ENCODE data around the gene HBZ. TPM values are rescaled to one million over a fixed set of nuclear protein-coding genes. Genes with fewer than 3 reads are reported as not detected.
"Not testable (repeated sequence)": the region's sequence is repeated elsewhere in the genome, so short reads cannot be mapped to it uniquely, and the experiment has no call there.

The HBZ gene
- polyA plus RNA-seq, 3 donors = 0.12 to 0.71 TPM; not detected in 1

DNA sequence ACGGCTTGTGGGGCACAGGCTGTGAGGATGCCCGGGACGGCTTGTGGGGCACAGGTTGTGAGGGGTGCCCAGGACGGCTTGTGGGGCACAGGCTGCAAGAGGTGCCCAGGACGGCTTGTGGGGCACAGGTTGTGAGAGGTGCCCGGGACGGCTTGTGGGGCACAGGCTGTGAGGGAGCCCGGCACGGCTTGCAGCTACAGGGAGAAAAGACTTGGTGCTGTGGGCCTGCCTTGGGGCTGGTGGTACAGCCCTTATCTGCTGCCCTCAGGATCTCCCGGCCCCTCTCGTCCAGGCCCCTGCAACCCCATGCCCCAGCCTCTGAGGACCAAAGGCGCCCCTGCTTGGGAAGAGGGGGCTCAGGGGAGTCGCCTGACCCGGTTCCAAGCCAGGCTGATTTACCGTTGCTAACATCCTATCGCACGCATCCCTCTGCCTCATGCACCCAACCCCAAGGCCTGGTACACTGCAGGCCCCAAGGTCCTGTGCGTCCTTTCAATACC lies 8.3 kb downstream of the HBZ start:
- H3K27ac ChIP-seq (ENCODE audit: low read depth, low read length) = no peak overlapping the region
- WGBS, 3 donors = 59 to 68% (median 63%) methylated on average over 13 to 18 of the region's 18 CpGs

DNA sequence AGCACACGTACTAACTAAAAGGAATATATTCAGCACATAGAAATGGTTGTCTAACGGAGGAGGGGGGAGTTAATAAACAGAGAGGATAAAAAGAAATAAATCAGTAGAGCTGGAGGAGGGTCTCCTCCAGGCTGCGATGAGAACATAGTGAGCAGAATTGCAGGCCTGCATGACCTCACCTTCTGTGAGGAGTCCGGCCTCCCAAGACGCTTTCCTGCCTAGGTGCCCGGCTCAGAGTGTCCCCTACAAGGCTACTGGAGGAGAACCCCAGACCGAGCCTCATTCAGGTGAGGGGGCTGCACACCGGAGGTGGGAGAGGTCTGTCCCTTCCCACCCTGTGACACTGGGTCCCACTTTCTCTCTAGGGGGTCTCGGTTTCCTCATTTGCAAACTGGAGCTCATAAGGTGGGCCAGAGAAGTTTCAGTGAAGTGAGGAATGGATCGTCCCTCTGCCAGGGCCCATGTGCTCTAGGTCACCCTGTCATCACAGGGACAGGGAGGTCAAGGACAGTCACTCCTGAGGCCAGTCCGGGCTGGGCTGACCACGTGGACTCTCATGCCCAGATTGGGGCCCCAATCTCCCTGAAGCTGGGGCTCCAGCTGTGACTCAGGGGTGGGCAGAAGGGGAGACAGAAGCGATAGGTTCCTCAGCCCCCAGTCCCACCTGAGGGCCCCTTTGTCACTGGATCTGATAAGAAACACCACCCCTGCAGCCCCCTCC lies 10.0 kb downstream of the HBZ start:
- WGBS, 3 donors = 86 to 87% (median 86%) methylated on average over 13 of the region's 13 CpGs
- no peak overlapping the region for H3K27ac ChIP-seq (ENCODE audit: low read depth, low read length)

DNA sequence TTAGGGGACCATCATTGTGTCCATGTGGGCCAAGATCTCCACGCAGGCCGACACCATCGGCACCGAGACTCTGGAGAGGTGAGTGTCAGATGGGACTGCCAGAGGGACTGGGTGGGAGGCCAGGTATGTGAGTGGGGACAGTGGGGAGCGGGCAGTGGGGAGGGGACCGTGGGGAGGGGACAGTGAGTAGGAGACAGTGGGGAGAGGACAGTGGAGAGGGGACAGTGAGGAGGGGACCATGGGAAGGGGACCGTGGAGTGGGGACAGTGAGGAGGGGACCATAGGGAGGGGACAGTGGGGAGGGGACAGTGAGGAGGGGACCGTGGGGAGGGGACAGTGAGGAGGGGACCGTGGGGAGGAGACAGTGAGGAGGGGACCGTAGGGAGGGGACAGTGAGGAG lies 10.7 kb downstream of the HBZ start:
- H3K27ac ChIP-seq (ENCODE audit: low read depth, low read length) = not testable (repeated sequence)
- WGBS, 3 donors = 83 to 92% (median 88%) methylated on average over 7 to 10 of the region's 10 CpGs

DNA sequence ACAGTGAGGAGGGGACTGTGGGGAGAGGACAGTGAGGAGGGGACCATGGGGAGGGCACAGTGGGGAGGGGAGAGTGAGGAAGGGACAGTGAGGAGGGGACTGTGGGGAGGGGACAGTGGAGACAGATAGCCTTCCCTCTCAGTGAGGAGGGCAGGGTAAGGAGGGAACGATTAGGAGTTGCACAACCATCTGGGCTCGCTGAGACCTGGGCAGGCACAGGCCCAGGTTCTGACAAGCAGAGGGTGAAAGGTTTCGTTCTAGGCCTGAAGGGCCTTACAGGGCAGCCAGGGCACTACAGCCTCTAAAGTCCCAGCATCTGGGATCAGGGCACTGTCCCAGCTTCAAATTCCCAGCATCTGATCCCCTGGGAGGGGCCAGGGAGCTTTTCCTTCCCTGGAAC lies 11.3 kb downstream of the HBZ start:
- H3K27ac ChIP-seq (ENCODE audit: low read depth, low read length) = not testable (repeated sequence)
- WGBS, 3 donors = 4 to 30% (median 17%) methylated on average over 2 of the region's 3 CpGs

DNA sequence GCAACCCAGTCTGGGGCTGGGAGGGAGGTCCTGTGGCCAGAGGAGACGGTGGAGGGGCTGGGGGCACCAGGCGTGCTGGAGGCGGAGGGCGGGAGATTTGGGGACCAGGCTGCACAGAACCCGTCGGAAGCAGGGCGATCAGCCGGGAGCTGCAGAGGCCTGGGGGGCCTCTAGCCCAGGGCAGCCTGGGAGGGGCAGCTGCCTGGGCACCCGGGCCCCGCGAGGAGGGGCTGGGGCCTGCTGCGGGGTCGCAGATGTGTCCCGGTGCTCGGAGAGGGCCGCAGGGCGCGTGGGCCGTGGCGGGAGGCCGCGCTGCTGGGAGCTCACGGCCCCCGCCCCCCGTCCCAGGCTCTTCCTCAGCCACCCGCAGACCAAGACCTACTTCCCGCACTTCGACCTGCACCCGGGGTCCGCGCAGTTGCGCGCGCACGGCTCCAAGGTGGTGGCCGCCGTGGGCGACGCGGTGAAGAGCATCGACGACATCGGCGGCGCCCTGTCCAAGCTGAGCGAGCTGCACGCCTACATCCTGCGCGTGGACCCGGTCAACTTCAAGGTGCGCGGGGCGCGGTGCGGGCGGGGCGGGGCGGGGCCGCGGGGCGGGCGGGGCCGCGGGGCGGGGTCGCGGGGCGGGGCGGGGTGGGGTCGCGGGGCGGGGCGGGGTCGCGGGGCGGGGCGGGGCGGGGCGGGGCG lies 11.8 kb downstream of the HBZ start:
- not testable (repeated sequence) for H3K27ac ChIP-seq (ENCODE audit: low read depth, low read length)
- WGBS, 3 donors = 4% methylated on average over 5 of the region's 80 CpGs; no CpG with 5 or more reads in 2 of the 3 donors

DNA sequence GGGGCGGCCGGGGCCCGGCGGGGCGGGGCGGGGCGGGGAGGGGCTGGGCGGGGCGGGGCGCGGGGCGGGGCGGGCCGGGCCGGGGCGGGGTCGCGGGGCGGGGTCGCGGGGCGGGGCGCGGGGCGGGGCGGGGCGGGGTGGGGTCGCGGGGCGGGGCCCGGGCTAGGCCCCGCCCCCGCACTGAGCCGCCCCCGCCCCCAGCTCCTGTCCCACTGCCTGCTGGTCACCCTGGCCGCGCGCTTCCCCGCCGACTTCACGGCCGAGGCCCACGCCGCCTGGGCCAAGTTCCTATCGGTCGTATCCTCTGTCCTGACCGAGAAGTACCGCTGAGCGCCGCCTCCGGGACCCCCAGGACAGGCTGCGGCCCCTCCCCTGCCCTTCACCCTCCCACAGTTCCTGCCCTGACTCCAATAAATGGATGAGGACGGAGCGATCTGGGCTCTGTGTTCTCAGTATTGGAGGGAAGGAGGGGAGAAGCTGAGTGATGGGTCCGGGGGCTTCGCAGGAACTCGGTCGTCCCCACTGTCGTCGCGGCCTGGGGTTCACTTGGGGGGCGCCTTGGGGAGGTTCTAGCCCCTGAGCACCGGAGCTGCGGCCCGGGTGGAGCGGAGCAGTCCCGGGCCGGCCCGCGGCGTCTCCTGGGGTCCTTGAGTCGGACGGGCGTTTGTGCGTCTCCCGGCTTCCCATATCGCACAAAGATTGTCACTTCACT lies 12.5 kb downstream of the HBZ start:
- no peak overlapping the region for H3K27ac ChIP-seq (ENCODE audit: low read depth, low read length)
- 2 to 3% (median 2%) methylated on average over 35 to 48 of the region's 77 CpGs for WGBS, 3 donors

DNA sequence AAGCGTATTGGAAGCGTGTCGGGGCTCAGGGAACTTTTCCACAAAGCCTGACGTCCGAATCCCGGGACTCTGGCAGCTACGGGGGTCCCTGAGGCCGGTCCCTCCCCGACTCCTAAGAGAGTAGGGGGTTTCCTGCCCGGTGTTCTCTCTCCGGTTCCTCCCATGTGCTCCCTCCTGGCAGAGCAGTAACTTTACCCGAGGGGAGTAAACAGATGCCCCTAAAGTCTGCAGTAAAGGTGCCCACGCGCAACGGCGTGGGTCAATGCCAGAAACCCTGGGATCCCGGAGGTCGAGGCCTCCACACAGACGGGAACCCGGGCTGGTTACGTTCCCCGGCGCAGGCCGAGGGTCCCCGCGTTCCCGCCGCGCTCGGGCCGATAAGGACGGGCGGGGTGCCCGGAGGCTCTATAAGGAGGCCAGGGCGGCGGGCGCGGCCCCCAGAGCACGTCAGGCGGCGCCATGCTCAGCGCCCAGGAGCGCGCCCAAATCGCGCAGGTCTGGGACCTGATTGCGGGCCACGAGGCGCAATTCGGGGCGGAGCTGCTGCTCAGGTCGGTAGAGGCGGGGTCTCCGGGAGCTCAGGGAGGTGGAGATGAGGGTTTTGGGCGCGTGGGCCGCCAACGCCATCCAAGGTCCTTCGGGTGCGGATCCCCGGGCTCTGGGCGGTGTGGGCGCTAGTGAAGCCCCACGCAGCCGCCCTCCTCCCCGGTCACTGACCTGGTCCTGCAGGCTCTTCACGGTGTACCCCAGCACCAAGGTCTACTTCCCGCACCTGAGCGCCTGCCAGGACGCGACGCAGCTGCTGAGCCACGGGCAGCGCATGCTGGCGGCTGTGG lies 13.3 kb downstream of the HBZ start, which contains the start of gene HBM:
HBM (plus strand) TSS at position 440 of the 836 bp plus-strand sequence; CDS start at position 460, 20 bp downstream.
- WGBS, 3 donors = 1 to 4% (median 3%) methylated on average over 68 to 75 of the region's 75 CpGs
- no peak within 1 kb of the TSS for H3K27ac ChIP-seq (ENCODE audit: low read depth, low read length)

DNA sequence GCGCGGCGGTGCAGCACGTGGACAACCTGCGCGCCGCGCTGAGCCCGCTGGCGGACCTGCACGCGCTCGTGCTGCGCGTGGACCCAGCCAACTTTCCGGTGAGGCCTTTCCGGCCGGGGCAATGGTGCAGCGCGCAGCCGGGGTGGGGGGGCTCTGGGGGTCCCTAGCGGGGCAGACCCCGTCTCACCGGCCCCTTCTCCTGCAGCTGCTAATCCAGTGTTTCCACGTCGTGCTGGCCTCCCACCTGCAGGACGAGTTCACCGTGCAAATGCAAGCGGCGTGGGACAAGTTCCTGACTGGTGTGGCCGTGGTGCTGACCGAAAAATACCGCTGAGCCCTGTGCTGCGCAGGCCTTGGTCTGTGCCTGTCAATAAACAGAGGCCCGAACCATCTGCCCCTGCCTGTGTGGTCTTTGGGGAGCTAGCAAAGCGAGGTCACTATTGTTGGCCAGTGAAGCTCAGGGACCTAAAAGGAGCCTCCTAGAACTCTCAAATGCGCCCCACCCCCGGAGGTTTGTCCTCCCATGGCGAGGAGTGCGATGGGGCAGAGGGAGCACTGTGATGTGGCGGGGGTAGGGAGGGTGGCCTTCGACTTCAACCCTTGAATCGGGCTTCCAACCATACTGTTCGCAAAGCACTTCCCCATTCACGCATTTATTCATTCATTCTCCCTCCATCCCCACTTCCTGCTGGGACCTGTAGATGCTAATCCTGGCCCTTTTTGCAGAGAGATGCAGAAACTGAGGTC lies 14.1 kb downstream of the HBZ start:
- H3K27ac ChIP-seq (ENCODE audit: low read depth, low read length) = no peak overlapping the region
- WGBS, 3 donors = 4 to 7% (median 4%) methylated on average over 45 of the region's 45 CpGs

DNA sequence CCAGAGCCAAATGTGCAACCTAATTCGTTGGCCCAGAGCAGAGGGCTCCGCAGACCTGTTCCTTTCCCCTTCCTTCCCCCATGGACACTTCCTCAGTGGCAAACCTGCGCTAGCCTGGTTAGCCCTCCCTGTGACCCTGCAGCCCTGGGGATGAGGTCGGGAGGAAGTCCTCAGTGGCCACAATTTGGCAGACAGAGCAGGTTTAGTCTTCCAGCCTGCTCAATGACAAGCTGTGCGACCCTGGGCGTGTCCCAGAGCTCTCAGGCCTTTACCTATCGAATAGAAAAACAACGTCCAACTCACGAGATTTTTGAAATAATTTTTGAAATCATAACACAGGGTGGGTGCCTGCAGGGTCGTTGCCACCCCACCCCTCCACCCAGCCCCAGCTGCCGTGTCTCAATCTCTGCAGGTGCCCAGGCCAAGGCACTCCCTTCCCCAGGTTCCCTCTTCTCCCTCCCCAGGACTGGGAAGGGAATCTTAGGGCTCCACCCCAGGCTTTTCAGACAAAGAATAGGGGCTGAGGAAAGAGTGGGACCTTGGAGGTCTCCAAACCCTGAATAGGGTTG lies 14.8 kb downstream of the HBZ start:
- WGBS, 3 donors = 13 to 14% (median 13%) methylated on average over 11 of the region's 11 CpGs
- H3K27ac ChIP-seq (ENCODE audit: low read depth, low read length) = no peak overlapping the region

DNA sequence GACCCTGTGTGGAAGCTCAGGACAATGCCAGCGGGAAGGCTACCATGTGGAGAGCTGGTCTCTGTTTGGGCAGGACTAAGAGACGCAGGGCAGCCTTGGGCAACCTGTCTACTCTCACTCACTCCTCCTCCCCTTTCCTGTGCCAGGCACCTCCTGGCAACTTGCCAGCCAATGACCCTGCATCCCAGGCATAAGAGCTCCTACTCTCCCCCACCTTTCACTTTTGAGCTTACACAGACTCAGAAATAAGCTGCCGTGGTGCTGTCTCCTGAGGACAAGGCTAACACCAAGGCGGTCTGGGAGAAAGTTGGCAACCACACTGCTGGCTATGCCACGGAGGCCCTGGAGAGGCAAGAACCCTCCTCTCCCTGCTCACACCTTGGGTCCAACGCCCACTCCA lies 16.0 kb downstream of the HBZ start:
- WGBS, 3 donors = 41 to 60% (median 48%) methylated on average over 6 of the region's 6 CpGs
- H3K27ac ChIP-seq (ENCODE audit: low read depth, low read length) = no peak overlapping the region

DNA sequence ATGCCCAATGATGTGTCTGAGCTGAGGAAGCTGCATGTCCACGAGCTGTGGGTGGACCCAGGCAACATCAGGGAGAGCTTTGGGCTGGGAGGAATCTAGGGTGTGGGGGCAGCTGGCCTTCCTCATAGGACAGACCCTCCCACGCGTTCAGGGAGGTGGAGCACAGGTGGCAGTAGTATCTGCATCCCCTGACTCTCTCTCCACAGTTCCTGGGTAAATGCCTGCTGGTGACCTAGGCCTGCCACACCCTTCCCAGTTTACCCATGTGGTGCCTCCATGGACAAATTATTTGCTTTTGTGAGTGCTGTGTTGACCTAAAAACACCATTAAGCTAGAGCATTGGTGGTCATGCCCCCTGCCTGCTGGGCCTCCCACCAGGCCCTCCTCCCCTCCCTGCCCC lies 16.6 kb downstream of the HBZ start:
- no peak overlapping the region for H3K27ac ChIP-seq (ENCODE audit: low read depth, low read length)
- 35 to 46% (median 43%) methylated on average over 3 of the region's 3 CpGs for WGBS, 3 donors

DNA sequence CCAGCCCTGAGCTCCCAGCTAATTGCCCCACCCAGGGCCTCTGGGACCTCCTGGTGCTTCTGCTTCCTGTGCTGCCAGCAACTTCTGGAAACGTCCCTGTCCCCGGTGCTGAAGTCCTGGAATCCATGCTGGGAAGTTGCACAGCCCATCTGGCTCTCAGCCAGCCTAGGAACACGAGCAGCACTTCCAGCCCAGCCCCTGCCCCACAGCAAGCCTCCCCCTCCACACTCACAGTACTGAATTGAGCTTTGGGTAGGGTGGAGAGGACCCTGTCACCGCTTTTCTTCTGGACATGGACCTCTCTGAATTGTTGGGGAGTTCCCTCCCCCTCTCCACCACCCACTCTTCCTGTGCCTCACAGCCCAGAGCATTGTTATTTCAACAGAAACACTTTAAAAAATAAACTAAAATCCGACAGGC lies 17.7 kb downstream of the HBZ start:
- 0 to 5% (median 1%) methylated on average over 5 of the region's 5 CpGs for WGBS, 3 donors

DNA sequence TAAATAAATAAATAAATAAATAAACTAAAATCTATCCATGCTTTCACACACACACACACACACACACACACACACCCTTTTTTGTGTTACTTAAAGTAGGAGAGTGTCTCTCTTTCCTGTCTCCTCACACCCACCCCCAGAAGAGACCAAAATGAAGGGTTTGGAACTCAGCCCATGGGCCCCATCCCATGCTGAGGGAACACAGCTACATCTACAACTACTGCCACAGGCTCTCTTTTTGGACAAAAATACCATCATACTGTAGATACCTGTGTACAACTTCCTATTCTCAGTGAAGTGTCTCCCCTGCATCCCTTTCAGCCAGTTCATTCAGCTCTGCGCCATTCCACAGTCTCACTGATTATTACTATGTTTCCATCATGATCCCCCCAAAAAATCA lies 18.3 kb downstream of the HBZ start:
- WGBS, 3 donors = 38 to 53% (median 45%) methylated on average over 1 of the region's 1 CpG
- H3K27ac ChIP-seq (ENCODE audit: low read depth, low read length) = no peak overlapping the region

More for the DNA sequence above, 17.7 kb downstream of the HBZ start:
- H3K27ac ChIP-seq (ENCODE audit: low read depth, low read length) = not testable (repeated sequence)

DNA sequence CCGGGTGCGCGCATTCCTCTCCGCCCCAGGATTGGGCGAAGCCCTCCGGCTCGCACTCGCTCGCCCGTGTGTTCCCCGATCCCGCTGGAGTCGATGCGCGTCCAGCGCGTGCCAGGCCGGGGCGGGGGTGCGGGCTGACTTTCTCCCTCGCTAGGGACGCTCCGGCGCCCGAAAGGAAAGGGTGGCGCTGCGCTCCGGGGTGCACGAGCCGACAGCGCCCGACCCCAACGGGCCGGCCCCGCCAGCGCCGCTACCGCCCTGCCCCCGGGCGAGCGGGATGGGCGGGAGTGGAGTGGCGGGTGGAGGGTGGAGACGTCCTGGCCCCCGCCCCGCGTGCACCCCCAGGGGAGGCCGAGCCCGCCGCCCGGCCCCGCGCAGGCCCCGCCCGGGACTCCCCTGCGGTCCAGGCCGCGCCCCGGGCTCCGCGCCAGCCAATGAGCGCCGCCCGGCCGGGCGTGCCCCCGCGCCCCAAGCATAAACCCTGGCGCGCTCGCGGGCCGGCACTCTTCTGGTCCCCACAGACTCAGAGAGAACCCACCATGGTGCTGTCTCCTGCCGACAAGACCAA lies 20.0 kb downstream of the HBZ start, which contains the start of gene HBA2:
HBA2 (plus strand) TSS at position 503 of the 568 bp plus-strand sequence; CDS start at position 540, 37 bp downstream.
- not testable (repeated sequence) for H3K27ac ChIP-seq (ENCODE audit: low read depth, low read length)
- WGBS, 3 donors = no CpG with 5 or more reads among the region's 74 CpGs

DNA sequence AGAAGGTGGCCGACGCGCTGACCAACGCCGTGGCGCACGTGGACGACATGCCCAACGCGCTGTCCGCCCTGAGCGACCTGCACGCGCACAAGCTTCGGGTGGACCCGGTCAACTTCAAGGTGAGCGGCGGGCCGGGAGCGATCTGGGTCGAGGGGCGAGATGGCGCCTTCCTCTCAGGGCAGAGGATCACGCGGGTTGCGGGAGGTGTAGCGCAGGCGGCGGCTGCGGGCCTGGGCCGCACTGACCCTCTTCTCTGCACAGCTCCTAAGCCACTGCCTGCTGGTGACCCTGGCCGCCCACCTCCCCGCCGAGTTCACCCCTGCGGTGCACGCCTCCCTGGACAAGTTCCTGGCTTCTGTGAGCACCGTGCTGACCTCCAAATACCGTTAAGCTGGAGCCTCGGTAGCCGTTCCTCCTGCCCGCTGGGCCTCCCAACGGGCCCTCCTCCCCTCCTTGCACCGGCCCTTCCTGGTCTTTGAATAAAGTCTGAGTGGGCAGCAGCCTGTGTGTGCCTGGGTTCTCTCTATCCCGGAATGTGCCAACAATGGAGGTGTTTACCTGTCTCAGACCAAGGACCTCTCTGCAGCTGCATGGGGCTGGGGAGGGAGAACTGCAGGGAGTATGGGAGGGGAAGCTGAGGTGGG lies 20.9 kb downstream of the HBZ start:
- not testable (repeated sequence) for H3K27ac ChIP-seq (ENCODE audit: low read depth, low read length)
- 7 to 10% (median 9%) methylated on average over 23 to 26 of the region's 44 CpGs for WGBS, 3 donors
